ENCODE data around the gene LCN10. TPM values are rescaled to one million over a fixed set of nuclear protein-coding genes. Genes with fewer than 3 reads are reported as not detected.

The LCN10 gene
- total RNA-seq, 1 experiment from 2014 or later, result not detected

GRCh38 chr9:136754626-136755301 is 12.0 kb upstream of the LCN10 start:
- DNase-seq (ENCODE audit: low spot score), result no peak

- no peak for DNase-seq (ENCODE audit: low spot score)
Measured at GRCh38 chr9:136754059-136754572, 11.4 kb upstream of the LCN10 start.

GRCh38 chr9:136753371-136754058 is 10.8 kb upstream of the LCN10 start:
- no peak for DNase-seq (ENCODE audit: low spot score)

GRCh38 chr9:136751814-136752213 is 9.1 kb upstream of the LCN10 start:
- no peak for DNase-seq (ENCODE audit: low spot score)

GRCh38 chr9:136751244-136751643 is 8.5 kb upstream of the LCN10 start:
- no peak for DNase-seq (ENCODE audit: low spot score)

GRCh38 chr9:136750526-136750925 is 7.8 kb upstream of the LCN10 start:
- DNase-seq (ENCODE audit: low spot score), result no peak

- DNase-seq (ENCODE audit: low spot score), result no peak
Measured at GRCh38 chr9:136748666-136749611, 6.2 kb upstream of the LCN10 start.

- no peak for DNase-seq (ENCODE audit: low spot score)
Measured at GRCh38 chr9:136748201-136748600, 5.5 kb upstream of the LCN10 start, which contains the start of gene LCN6. Gene LCN6, minus strand, starts transcription at chr9:136748525. Its CDS starts 42 bp downstream, at chr9:136748483.

GRCh38 chr9:136747161-136748060 is 4.7 kb upstream of the LCN10 start:
- DNase-seq (ENCODE audit: low spot score), result no peak

GRCh38 chr9:136746621-136747020 is 3.9 kb upstream of the LCN10 start:
- DNase-seq (ENCODE audit: low spot score), result no peak

- no peak for DNase-seq (ENCODE audit: low spot score)
Measured at GRCh38 chr9:136746155-136746490, 3.4 kb upstream of the LCN10 start.

GRCh38 chr9:136745389-136746154 is 2.8 kb upstream of the LCN10 start:
- no peak for DNase-seq (ENCODE audit: low spot score)

- DNase-seq (ENCODE audit: low spot score), result no peak
Measured at GRCh38 chr9:136744773-136745172, 2.0 kb upstream of the LCN10 start.

GRCh38 chr9:136743639-136744211 is 985 bp upstream of the LCN10 start:
- DNase-seq (ENCODE audit: low spot score), result no peak

- no peak for DNase-seq (ENCODE audit: low spot score)
Measured at GRCh38 chr9:136741883-136742571, 713 bp downstream of the LCN10 start.

GRCh38 chr9:136740971-136741882 is 1.5 kb downstream of the LCN10 start:
- no peak for DNase-seq (ENCODE audit: low spot score)

GRCh38 chr9:136740491-136740890 is 2.2 kb downstream of the LCN10 start:
- DNase-seq (ENCODE audit: low spot score), result no peak

GRCh38 chr9:136740069-136740468 is 2.7 kb downstream of the LCN10 start:
- no peak for DNase-seq (ENCODE audit: low spot score)

Data from H4 (cell line).